WI38 (cell line): ENCODE results near the gene HFE.
"Not testable (repeated sequence)": the region's sequence is repeated elsewhere in the genome, so short reads cannot be mapped to it uniquely, and the experiment has no call there.

Experiments used
- H3K4me3 ChIP-seq: 2 replicates; pipeline ENCODE4 v1.5.1; 2011; ENCODE audit warnings: low read depth, mild to moderate bottlenecking, control low read depth, low read length
- CTCF ChIP-seq: IDR thresholded peaks from 2 replicates; pipeline ENCODE4 v1.5.1; 2012; ENCODE audit warnings: low read depth, mild to moderate bottlenecking, control low read depth, low read length

HFE gene

GRCh38 chr6:26068036-26068435 is 19.2 kb upstream of the HFE start:
- H3K4me3 ChIP-seq = no peak overlapping the region
- no peak for TF ChIP-seq CTCF

- no peak for TF ChIP-seq CTCF
- no peak overlapping the region for H3K4me3 ChIP-seq
Measured at GRCh38 chr6:26071135-26071534, 16.1 kb upstream of the HFE start.

GRCh38 chr6:26075063-26075717 is 12.0 kb upstream of the HFE start:
- TF ChIP-seq CTCF = no peak

GRCh38 chr6:26078066-26078465 is 9.2 kb upstream of the HFE start:
- H3K4me3 ChIP-seq = not testable (repeated sequence)

More at GRCh38 chr6:26075063-26075717, 12.0 kb upstream of the HFE start:
- no peak overlapping the region for H3K4me3 ChIP-seq

GRCh38 chr6:26081096-26081495 is 6.1 kb upstream of the HFE start:
- not testable (repeated sequence) for H3K4me3 ChIP-seq

- no peak overlapping the region for H3K4me3 ChIP-seq
- TF ChIP-seq CTCF = no peak
Measured at GRCh38 chr6:26086211-26086610, 1.0 kb upstream of the HFE start.

GRCh38 chr6:26088344-26088743 is 1.1 kb downstream of the HFE start:
- no peak for TF ChIP-seq CTCF

GRCh38 chr6:26089272-26089671 is 2.0 kb downstream of the HFE start:
- no peak overlapping the region for H3K4me3 ChIP-seq
- TF ChIP-seq CTCF = no peak

More at GRCh38 chr6:26088344-26088743, 1.1 kb downstream of the HFE start:
- peak overlapping the region; percentile 74 for H3K4me3 ChIP-seq
